Subcutaneous adipose tissue (tissue), 4 donors: ENCODE results near the gene STK32C. TPM values are rescaled to one million over a fixed set of nuclear protein-coding genes. Genes with fewer than 3 reads are reported as not detected.

Experiments
- total RNA-seq, 4 donors: library from RNA; depleted of rRNA; stranded (reverse); fragments of >200 nt; gene quantifications; one replicate each; pipeline ENCODE4 v1.1.0, GENCODE V29; 2016
- TF ChIP-seq, protein P1 (sequence below): fragments of 450-650 bp; IDR thresholded peaks from one replicate; pipeline ENCODE4 v1.5.1; 2016; ENCODE audit warnings: low read depth, mild to moderate bottlenecking, control low read depth, antibody characterized with exemption, moderate library complexity

STK32C gene
- total RNA-seq, 4 donors from 2014 or later = 2.9 to 12.3 (median 10.9) TPM

DNA sequence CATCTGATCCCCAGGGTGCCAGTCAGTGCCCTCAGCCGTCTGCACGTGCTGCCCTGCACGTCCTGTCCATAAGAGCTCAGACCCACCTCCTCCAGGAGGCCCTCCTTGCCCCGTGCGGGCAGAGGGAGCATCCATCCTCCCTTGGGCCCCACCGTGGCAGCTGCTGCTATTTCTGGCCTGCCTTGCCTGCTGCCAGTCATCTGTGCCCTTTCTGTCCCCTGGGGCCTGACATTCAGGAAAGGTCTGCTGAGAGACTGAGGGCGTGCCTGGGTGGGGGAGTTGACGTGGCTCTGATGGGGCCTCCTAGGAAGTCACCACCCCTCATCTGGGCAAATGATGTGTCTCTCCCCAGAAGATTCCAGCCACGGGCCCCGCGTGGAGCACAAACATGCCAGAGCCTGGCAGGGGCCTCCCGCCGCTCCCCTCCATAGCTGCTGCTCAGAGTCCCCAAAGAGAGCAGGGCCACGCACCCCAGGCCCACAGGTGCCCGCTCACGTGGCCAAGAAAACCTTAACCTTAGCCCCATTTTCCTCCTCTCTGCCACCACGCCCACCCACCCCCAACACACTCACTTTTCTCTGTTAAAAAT, 99.2 kb downstream of the STK32C start:
- TF ChIP-seq, protein P1, sequence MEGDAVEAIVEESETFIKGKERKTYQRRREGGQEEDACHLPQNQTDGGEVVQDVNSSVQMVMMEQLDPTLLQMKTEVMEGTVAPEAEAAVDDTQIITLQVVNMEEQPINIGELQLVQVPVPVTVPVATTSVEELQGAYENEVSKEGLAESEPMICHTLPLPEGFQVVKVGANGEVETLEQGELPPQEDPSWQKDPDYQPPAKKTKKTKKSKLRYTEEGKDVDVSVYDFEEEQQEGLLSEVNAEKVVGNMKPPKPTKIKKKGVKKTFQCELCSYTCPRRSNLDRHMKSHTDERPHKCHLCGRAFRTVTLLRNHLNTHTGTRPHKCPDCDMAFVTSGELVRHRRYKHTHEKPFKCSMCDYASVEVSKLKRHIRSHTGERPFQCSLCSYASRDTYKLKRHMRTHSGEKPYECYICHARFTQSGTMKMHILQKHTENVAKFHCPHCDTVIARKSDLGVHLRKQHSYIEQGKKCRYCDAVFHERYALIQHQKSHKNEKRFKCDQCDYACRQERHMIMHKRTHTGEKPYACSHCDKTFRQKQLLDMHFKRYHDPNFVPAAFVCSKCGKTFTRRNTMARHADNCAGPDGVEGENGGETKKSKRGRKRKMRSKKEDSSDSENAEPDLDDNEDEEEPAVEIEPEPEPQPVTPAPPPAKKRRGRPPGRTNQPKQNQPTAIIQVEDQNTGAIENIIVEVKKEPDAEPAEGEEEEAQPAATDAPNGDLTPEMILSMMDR = no peak

DNA sequence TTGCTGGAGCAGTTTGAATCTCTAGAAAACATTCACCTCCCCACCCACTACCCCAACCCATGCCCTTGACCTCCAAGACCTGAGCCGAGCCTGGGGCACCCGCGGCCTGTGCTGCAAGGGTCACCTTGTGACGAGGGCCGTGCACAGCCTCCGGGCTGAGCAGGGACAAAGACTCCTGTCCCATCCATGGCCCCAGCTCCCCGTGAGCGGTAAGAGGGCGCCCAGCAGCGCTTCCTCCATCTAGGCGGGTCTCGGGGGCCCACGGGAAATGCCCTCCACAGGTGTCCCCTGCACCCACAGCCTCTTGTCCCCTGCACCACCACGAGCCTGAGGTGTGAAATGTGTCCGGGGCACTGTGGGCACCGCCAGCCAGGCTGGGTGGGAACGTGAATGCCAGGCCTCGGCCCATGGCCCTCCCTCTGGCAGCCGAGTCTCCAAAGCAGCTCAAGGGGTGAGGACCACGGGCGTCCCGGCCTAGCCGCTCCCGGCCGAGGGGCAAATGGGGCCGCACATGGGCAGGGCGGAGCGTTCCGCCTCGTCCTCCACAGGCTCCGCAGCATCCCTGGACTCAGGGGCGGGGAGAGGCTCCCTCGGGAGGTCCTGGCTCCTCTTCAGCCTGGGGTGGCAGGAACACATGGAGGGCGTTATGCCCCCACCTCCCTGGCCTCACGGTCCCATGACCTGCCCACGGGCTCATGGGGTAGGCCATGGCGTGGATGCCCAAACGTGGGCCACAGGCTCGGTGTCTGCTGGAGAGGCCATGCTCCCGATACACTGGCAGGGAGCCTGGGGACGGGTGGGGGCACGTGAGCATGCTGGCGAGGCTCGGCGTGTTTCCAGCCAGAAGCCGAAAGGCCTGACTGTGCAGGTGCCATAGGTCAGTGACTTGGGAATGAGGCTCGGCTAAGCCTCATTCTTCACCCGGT, 100.0 kb downstream of the STK32C start:
- TF ChIP-seq, protein P1 = no peak

DNA sequence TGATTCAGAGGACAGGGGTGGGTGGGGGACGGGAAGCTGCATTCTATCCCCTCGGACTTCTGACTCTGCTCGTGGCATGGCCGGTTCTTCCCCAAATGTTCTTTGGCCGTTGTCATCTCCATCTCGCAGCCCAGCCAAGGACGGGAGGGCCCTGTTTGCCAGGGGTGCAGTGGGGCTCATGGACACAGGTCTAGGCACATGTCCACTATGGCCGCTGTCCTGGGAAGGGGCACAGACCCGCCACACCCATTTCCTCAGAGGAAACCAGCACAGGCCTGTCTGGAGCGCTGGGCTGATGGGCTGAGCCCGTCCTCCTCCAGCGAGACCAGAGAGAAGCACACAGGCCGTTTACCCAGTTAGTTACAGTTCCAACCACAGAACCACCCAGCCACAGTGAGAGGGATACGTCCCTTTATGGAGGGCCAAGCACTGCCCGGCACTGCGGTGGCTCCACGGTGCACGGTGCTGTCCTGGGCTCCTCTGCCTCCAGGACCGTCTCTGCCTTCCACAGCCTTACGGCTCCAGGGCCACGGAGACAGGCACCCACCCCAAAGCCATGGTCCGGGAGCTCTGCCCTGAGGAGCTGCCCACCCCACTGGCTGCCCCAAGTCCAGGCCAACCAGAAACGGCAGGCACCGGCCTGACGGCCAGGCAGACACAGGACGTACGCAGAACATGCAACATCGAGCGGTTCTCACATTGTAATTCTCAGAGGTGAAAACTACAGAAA, 100.8 kb downstream of the STK32C start:
- TF ChIP-seq, protein P1 = no peak

DNA sequence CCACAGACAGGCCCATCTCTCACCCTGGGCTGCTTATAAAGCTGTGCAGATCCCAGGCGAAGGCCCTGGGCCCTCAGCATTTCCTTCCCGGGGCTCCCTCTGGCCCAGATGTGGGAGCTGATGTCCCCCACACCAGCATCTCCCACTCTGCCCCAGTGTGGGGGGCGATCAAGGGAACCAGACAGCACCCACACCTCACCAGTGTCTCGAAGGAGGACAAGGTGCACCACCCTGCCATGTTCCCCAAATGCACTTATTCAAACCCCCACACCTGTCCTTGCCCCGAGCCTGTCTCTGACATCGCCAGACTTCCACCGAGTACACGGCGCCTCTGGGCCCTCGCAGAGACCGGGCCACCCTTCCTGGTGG, 101.4 kb downstream of the STK32C start:
- TF ChIP-seq, protein P1 = no peak

DNA sequence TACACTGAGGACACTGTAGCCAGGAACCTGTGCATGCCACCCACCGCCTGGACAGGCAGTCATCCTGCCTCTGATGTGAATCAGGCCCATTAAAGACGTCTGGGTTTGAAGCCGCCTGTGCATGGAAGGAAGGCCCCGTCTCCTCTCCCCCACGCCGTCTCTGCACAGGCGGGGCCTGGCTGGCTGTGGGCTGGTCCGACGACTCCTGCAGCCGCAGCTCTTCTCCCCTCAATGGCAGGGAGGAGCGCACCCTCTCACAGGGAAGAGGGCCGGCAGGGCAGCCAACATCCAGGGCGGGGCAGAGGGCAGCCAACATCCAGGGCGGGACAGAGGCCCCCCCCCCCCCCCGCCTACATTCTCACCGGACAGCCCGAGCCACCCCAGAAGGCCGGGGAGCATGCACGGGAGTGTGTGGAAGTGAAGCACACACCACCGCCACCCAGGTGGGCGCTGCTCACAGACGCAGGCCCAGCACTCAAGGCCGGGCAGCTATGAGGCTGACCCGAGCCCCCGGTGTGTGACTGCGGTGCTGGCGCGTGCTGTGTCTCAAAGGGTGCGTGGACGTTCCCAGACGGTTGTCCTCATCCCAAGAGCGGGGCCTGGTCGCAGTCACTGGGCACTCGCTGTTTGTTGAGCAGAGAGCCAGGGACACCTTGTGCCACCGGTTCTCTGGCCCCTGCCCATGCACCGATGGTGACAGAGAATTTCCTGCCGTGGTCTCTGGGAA, 101.9 kb downstream of the STK32C start:
- TF ChIP-seq, protein P1 = no peak

DNA sequence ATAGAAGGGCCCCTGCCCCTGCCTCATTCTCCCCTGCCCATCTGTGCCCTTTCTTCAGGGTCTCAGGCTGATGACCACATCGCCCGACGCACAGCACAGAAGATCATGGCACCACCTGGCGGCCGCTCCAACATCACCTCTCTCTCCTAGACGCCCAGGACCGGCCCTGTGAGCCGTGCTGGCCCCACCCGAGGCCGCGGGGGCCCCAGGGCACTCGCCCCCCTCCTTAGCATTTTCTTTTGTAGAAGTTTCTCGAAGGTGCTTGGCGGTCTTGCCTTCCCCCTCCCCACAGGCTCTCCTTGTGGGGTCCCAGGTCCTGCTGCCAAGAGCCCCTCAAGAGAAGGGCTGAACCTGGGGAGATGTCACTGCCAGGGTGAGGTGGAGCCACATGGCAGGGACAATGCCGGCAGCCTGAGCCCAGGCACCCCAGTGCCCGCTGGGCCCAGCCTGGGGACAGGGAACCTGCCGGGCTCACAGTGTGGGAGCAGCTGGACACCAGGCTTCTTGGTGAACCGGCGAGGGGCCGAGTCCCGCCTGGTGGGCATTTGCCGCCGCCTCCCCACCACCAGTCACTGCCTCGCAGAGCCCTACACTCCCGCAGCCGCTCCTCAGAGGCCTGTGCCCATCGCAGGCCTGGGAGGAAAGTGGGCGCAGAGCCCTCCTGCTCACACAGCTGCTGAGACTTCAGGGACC, 102.8 kb downstream of the STK32C start:
- TF ChIP-seq, protein P1 = no peak
